Endodermal cell (in vitro differentiated cells): Measurements from ENCODE around the gene IGLL1. TPM values are rescaled to one million over a fixed set of nuclear protein-coding genes. Genes with fewer than 3 reads are reported as not detected.

Source experiments
- DNase-seq: peaks from one replicate; pipeline ENCODE4 v3.0.0-alpha.2; 2017
- H3K27ac ChIP-seq: 2 replicates; pipeline ENCODE4 v1.5.1; 2013; ENCODE audit warnings: mild to moderate bottlenecking, low read depth, low read length, moderate library complexity
- H3K27me3 ChIP-seq: 2 replicates; pipeline ENCODE4 v1.6.1; 2013; ENCODE audit warnings: mild to moderate bottlenecking, low read length, moderate library complexity; ENCODE audit not compliant: insufficient read depth, control insufficient read depth, poor library complexity, severe bottlenecking
- H3K36me3 ChIP-seq: 2 replicates; pipeline ENCODE4 v1.7.0; 2013; ENCODE audit warnings: mild to moderate bottlenecking, low read length, moderate library complexity; ENCODE audit not compliant: control insufficient read depth, insufficient read depth
- H3K4me1 ChIP-seq: one replicate; pipeline ENCODE4 v1.7.0; 2013; ENCODE audit warnings: low read length; ENCODE audit not compliant: control insufficient read depth, insufficient read depth
- H3K4me3 ChIP-seq: 2 replicates; pipeline ENCODE4 v1.5.1; 2013; ENCODE audit warnings: mild to moderate bottlenecking, low read length, moderate library complexity
- H3K9ac ChIP-seq: 2 replicates; pipeline ENCODE4 v1.6.1; 2013; ENCODE audit warnings: mild to moderate bottlenecking, low read length, moderate library complexity; ENCODE audit not compliant: poor library complexity, severe bottlenecking; ENCODE audit errors: extremely low read depth
- H3K9me3 ChIP-seq: 2 replicates; pipeline ENCODE4 v1.6.1; 2013; ENCODE audit warnings: mild to moderate bottlenecking, low read length, moderate library complexity; ENCODE audit not compliant: control insufficient read depth
- H3K27ac Mint-ChIP-seq: 2 replicates; pipeline ENCODE4 v1.8.0; 2020; ENCODE audit warnings: mixed read lengths
- H3K27me3 Mint-ChIP-seq: 2 replicates; pipeline ENCODE4 v1.8.0; 2021; ENCODE audit warnings: mild to moderate bottlenecking, mixed read lengths; ENCODE audit not compliant: insufficient read depth
- H3K36me3 Mint-ChIP-seq: 2 replicates; pipeline ENCODE4 v1.8.0; 2020; ENCODE audit warnings: low read depth, mixed read lengths
- H3K4me1 Mint-ChIP-seq: 2 replicates; pipeline ENCODE4 v1.8.0; 2020; ENCODE audit warnings: mixed read lengths
- H3K4me3 Mint-ChIP-seq: 2 replicates; pipeline ENCODE4 v1.8.0; 2020; ENCODE audit warnings: mild to moderate bottlenecking, moderate library complexity, mixed read lengths
- H3K9me3 Mint-ChIP-seq: 2 replicates; pipeline ENCODE4 v1.8.0; 2020; ENCODE audit warnings: mild to moderate bottlenecking, mixed read lengths
- WGBS, 2 experiments: methylation state at CpG; one replicate each; pipeline versions ENCODE4 v1.1.5 to v1.1.7; 2013; ENCODE audit warnings: missing lambda C conversion rate in 2 of 2, mixed read lengths in 1 of 2; ENCODE audit not compliant: insufficient coverage in 1 of 2, insufficient read length in 1 of 2; 5-methylcytosine and 5-hydroxymethylcytosine counted together
- total RNA-seq, 2 donors: library from RNA; stranded (reverse); fragmentation: NEBNext Ultra II Directional in 1 of 2; extraction: Animal tissue kit (Norgen Biotek cat#: 25700) in 1 of 2; gene quantifications; 2 replicates in 1 of 2; 3 replicates in 1 of 2; pipeline ENCODE4 v1.2.1, GENCODE V29; 2021
- TF ChIP-seq, protein P1 (sequence below): fragments of 200-600 bp; sonication (generic); conservative IDR thresholded peaks from 2 replicates; pipeline ENCODE4 v1.5.0; 2021; ENCODE audit warnings: antibody characterized with exemption, mild to moderate bottlenecking

IGLL1 gene
- total RNA-seq, 2 donors from 2014 or later: not detected

DNA sequence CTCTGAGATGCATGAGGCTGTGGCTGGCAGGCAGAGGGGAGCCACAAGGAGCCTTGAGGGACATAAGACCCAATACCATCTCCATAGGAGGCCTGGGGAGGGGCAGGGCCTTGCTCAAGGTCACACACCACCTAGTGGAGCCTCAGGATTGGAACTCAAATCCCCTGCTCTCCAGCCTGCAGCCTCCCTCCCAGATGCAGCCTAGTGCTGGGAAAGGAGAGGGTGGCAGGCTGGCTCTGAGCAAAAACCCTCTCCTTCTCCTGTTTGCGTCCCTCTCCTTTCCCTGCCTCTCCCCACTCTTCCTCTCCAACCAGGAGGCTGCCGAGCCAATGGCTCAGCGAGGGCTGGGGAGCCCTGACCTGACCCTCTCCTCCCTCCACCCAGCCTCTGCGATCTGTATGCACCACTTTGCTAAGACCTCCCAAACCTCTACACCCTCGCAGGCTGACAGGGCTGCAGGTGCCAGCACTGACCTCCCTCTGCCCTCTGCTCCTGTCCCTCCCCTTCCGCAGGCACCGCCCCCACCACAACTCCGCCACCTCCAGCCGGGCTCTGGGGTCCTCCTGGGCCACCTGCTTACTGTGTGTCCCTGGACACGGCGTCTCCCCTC is 14.7 kb downstream of the IGLL1 start:
- H3K9me3 ChIP-seq: no peaks in the 10 kb centered on the region
- no peaks in the 10 kb centered on the region for H3K36me3 ChIP-seq
- TF ChIP-seq, protein P1, sequence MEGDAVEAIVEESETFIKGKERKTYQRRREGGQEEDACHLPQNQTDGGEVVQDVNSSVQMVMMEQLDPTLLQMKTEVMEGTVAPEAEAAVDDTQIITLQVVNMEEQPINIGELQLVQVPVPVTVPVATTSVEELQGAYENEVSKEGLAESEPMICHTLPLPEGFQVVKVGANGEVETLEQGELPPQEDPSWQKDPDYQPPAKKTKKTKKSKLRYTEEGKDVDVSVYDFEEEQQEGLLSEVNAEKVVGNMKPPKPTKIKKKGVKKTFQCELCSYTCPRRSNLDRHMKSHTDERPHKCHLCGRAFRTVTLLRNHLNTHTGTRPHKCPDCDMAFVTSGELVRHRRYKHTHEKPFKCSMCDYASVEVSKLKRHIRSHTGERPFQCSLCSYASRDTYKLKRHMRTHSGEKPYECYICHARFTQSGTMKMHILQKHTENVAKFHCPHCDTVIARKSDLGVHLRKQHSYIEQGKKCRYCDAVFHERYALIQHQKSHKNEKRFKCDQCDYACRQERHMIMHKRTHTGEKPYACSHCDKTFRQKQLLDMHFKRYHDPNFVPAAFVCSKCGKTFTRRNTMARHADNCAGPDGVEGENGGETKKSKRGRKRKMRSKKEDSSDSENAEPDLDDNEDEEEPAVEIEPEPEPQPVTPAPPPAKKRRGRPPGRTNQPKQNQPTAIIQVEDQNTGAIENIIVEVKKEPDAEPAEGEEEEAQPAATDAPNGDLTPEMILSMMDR: peak; percentile 54
- peak overlapping the region; percentile 81 for H3K4me3 ChIP-seq
- Mint-ChIP-seq H3K27ac (peak overlapping the region; percentile 58), H3K4me3 (peak overlapping the region; percentile 66), H3K36me3 (no peaks in the 10 kb centered on the region), H3K9me3 (no peaks in the 10 kb centered on the region), H3K4me1 (peaks cover 6% of the 10 kb centered on the region), H3K27me3 (peaks cover 68% of the 10 kb centered on the region)
- H3K4me1 ChIP-seq: no peaks in the 10 kb centered on the region
- peaks cover 13% of the 10 kb centered on the region for H3K27me3 ChIP-seq
- peak; percentile 82 for DNase-seq
- peak overlapping the region; percentile 11 for H3K27ac ChIP-seq
- 6 to 20% methylated on average over 2 to 11 of the region's 11 CpGs for WGBS, 2 experiments
- H3K9ac ChIP-seq: peak overlapping the region; percentile 15

DNA sequence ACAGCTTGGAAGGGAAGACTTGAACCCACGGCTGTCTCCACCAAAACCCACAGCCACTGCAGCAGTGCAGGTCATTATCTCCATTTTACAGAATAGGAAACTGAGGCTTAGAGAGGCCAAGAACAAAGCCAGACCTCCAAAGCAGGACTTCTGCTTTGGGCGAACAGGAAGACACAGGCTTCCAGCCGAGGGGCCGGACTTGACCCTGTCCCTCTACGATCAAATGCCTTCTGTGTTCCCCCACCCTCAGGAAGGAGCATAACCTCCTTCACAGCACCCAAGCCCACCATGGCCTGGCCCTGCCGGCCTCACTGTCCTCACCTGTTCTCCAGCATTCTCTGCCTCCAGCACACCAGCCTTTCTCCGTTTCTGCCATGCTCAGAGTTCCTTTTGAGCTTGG is 15.8 kb downstream of the IGLL1 start:
- H3K27me3 ChIP-seq: peaks cover 13% of the 10 kb centered on the region
- 92 to 94% methylated on average over 7 of the region's 7 CpGs for WGBS, 2 experiments
- TF ChIP-seq, protein P1: no peak

DNA sequence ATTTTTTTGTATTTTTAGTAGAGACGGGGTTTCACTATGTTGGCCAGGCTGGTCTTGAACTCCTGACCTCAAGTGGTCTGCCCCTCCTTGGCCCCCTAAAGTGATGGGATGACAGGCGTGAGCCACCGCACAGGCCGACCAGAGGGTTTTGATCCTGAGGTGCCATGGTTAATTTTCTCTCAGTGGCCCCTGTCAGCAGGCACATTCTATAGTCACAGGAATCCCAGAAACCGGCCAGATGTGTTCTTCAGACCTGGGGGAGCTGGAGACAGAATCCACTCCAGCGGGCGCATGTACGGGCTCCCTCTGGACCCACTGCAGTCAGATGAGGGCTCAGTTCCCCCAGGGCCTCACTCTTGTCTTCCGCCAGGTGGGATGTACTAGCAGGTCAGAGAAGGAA is 17.0 kb downstream of the IGLL1 start:
- TF ChIP-seq, protein P1: no peak
- no peak for DNase-seq
- Mint-ChIP-seq H3K4me1 (peaks cover 6% of the 10 kb centered on the region), H3K27ac (no peak overlapping the region), H3K27me3 (peaks cover 53% of the 10 kb centered on the region), H3K36me3 (no peaks in the 10 kb centered on the region), H3K4me3 (no peak overlapping the region), H3K9me3 (no peaks in the 10 kb centered on the region)
- no peaks in the 10 kb centered on the region for H3K36me3 ChIP-seq
- no peaks in the 10 kb centered on the region for H3K4me1 ChIP-seq
- no peak overlapping the region for H3K4me3 ChIP-seq
- no peak overlapping the region for H3K27ac ChIP-seq
- WGBS, 2 experiments: 92% methylated on average over 9 of the region's 9 CpGs
- no peaks in the 10 kb centered on the region for H3K9me3 ChIP-seq
- H3K9ac ChIP-seq: no peak overlapping the region
- peaks cover 13% of the 10 kb centered on the region for H3K27me3 ChIP-seq

More for the DNA sequence above, 15.8 kb downstream of the IGLL1 start:
- Histone ChIP-seq H3K9ac (no peak overlapping the region), H3K36me3 (no peaks in the 10 kb centered on the region), H3K27ac (no peak overlapping the region), H3K4me3 (no peak overlapping the region), H3K9me3 (no peaks in the 10 kb centered on the region), H3K4me1 (no peaks in the 10 kb centered on the region)
- Mint-ChIP-seq H3K27me3 (peaks cover 63% of the 10 kb centered on the region), H3K4me3 (no peak overlapping the region), H3K27ac (no peak overlapping the region), H3K4me1 (peaks cover 6% of the 10 kb centered on the region), H3K36me3 (no peaks in the 10 kb centered on the region), H3K9me3 (no peaks in the 10 kb centered on the region)
- no peak for DNase-seq
